Activated CD8-positive, alpha-beta memory T cell treated with anti-CD3 and anti-CD28 coated beads, Interleukin-2, amount 50 U/mL, for 1 hour (primary cell): ENCODE data around the gene WDR1.
A peak's percentile ranks its signal among the peaks of the same experiment; 100 is the strongest.

Experiments
- DNase-seq: peaks from one replicate; pipeline ENCODE4 v3.0.0-alpha.2; 2020; ENCODE audit errors: extremely low read depth

WDR1 gene

GRCh38 chr4:10099499-10100325, 16.9 kb downstream of the WDR1 start:
- no peak for DNase-seq

DNA sequence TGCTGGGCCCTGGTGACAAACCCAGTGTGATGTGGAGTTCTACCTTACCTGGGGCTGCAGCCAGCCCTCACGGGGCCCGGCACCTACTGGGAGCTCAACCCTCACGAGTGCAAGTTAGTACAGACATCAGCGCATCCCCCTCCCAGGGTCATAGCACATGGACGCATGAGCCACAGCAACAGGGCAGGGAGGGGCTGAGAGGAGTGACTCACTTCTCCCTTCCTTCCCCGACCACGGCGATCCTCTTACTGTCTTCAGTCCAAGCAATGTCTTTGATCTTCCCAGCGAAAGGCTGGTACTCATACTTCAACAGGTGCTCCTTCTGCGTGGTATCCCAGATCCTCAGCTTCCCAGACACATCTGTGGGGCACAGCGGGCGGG, 17.8 kb downstream of the WDR1 start:
- no peak for DNase-seq

- DNase-seq: no peak
Observed at GRCh38 chr4:10097906-10098779, 18.5 kb downstream of the WDR1 start.

DNA sequence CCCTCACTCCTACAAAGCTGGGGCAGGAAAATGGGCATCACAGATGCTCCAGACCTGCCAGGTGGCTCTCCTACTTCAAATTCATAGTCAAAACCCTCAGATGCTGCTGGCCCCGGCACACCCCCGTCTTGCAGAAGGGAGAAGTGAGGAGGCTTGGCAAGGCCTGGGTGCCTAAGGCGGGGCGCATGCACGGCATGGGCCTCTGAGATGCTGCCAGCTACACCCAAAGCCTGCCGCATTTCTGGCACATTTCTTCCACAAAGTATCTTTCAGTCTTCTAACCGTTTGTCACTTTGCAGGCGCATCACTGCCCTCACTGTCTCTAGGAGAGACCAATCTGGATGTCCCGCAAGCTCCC, 19.6 kb downstream of the WDR1 start:
- no peak for DNase-seq

DNA sequence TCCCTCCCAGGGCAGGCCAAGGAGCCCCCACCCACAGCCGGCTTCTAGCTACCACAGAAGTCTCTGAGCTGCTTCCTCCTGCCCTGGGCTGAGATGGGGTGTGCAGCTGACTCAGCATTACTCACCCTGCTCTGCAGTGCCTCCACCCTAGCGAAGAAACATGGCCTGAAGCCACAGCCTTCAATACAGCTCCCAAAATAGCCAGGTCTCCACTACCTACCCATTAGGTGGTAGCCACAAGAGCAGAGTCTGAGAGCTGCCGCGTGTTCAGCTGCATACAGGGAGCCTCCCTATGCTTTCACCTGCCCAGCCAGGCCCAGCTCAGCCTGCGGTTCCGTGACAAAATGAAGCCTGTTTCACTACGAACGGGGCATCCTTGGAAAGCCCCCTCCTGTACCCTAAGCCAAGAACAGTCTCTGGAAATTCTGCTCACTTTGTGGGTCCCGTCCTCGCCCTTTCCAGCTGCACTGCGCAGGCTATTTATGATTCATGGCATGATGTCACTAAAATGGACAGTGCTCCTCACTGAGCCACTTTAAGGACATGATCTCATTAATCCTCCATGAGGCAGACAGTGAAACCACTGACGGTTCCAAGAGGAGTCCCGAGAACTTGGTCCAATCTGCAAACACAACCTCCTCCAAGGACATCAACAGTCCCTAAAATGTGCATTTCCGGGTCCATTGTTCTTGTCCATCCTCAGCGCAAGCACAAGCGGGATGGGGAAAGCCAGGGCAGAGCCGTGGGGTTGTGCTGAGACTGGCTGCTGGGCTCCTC, 20.2 kb downstream of the WDR1 start:
- DNase-seq: peak; percentile 64

GRCh38 chr4:10095296-10095991, 21.2 kb downstream of the WDR1 start:
- no peak for DNase-seq

DNA sequence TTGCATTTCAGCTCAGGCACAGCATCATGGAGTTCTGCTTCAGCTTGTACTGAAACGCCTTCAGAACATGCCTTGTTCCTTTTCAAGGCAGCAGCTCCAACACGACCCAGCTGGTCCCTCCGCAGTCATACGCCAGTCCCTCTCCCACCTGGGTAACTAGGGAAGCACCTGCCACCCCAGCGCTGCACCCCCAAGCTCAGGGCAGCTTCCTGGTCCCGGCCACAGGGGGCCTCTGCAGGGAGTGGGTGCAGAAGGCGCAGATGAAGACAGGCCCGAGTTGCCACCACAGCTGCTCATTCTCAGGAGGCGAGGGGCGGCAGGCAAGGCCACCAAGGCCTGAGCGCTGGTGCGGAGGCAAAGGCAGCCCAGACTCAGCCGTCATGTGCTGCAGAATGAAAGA, 21.8 kb downstream of the WDR1 start:
- no peak for DNase-seq

DNA sequence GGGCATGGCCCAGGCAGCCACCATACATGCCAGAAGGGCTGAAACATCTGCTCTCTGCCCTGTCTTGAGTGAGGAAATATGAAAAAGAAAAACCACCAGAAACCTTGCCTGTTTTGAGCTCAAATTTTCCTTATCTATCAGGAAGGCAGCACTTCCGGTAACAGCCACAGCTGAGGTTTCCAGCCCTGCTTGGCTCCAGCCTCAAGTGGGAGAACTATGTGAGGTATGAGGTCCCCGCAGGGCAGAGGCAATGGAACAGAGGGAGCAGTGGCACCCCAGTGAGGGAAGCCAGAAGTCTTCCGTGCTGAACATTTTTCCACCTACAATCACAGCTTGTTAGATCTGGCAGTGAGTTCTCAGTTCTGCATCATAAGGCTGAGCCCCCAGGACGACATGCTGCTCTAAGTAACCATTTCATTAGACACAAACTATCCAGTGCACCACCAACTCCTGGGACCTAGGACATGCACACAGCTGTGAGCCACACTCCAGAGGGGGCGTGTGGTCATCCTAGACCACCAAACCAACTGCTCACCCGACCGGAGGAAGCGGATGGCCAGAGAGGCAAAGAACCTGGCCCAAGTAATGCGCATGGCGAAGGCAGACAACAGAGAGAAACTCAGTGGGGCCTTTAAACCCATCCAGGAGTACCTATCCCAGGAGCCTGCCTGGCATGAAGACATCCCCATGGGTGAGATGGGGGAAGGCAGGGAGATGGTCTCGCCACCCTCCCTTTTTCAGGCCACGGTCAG, 22.6 kb downstream of the WDR1 start:
- DNase-seq: no peak

- no peak for DNase-seq
Observed at GRCh38 chr4:10093271-10093621, 23.4 kb downstream of the WDR1 start.

- no peak for DNase-seq
Observed at GRCh38 chr4:10092481-10093270, 23.9 kb downstream of the WDR1 start.

DNA sequence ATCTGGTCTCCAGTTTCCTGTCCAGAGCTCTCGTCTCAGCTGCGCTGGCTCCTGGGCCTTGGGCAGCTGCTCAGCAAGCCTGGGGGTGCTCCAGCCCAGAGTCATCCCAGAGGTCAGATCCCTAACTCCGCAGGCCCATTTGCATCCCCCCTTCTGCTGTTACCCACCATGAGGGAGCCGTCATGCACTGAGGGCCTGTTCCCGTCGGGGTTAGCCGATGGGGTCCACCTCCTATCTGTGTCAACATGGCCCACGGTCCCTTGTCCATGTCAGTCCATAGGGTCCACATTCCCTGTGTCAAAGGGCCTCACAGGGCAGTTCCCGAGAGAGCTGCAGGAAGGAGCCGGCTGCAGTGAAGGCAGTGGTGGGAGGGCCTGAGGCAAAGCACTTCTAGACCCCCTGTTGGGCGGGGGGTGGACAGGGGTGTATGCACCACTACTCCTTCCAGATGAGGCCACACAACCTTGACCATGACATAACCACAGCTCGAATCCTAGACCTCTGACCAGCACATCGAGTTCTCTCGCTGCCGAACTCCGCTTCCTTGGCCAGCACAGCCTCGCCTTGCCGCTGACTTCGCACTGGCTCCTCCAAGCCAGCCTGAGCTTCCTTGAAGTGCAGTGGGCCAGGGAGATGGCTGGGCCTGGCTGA, 24.9 kb downstream of the WDR1 start:
- no peak for DNase-seq

DNA sequence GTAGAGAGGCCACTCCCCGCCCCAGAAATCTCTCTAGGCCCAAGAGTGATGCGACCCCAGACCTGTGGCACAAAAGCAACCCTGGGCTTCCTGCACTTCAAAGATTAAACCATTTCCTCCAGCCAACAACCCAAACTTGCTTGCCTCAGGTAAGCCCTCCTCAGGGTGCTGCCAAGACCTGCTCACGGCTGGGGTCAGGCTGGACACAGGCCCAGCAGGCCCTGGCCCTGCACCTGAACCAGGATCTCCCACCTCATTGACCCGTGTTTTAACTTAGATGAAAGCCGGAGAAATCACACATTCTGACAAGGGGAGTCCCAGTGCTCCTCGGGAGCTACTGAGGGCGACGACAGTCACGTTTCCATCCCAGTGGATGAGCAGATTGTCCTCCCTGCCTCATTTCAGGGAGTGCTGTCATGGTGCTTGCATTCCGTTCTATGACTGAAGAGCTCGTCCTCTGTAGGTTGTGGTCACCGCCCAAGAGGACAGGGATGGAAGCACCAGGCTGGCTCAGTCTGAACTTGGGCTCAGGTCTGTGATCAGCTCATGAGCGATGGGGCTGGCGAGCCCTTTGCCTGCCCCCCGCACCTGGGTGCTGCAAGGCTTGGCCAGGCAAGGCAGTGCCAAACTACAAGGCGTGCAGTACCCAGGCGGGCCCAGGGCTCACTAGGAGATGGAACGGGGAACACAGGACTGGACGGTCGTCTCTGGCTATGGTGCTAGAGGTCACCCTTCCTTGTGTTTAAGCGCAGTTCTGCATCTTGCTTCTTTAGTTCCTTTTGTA, 25.9 kb downstream of the WDR1 start:
- no peak for DNase-seq

- no peak for DNase-seq
Observed at GRCh38 chr4:10089346-10089745, 27.3 kb downstream of the WDR1 start.

GRCh38 chr4:10088135-10089010, 28.2 kb downstream of the WDR1 start:
- no peak for DNase-seq

- DNase-seq: no peak
Observed at GRCh38 chr4:10087152-10087791, 29.3 kb downstream of the WDR1 start.

DNA sequence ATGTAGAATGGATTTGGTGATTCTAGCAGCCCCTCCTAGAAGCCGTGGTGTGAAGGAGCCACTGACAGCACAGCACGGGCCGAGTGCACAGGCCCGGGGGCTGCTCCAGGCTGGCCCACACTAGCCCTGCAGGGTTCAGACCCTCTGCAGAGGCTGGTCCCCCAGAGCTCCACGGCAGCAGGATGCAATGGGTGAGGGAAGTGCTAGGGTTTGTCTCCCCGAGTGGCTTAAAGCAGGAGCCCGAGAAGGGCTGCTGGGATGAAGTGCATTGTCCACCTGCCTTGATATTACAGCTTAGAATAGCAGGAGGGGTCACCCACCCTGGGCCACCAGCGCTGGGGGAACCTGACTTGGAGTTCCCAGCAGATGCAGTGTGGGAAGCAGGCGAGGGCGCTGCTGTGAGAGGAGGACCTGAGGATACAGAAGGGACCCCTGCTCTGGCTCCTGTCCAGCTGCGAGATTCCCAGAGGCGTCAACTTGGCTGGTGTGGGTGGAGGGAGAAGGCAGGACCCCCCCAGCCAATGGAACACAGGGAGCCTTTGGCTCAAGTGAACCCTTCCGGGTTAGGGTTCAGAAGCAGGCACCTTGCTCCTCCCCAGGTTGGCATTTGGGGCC, 30.0 kb downstream of the WDR1 start:
- no peak for DNase-seq
